G401 (cell line): ENCODE results near the gene FRS3. TPM values are rescaled to one million over a fixed set of nuclear protein-coding genes. Genes with fewer than 3 reads are reported as not detected.
"Not testable (repeated sequence)": the region's sequence is repeated elsewhere in the genome, so short reads cannot be mapped to it uniquely, and the experiment has no call there.

Experiments
- DNase-seq: peaks from one replicate; pipeline ENCODE4 v3.0.0-alpha.2; 2015; ENCODE audit warnings: low spot score
- in situ Hi-C: cut with HindIII; loops from 2 replicates; pipeline ENCODE4 v1.10.0; 2016; ENCODE audit warnings: low sequenced_read_pairs, mixed read lengths
- total RNA-seq: library from RNA; depleted of rRNA; stranded (reverse); fragments of >200 nt; shearing (Covaris generic); gene quantifications from 2 replicates; pipeline ENCODE4 v1.2.3, GENCODE V29; 2014

The FRS3 gene
- total RNA-seq, 1 experiment from 2014 or later = 3.3 TPM

DNA sequence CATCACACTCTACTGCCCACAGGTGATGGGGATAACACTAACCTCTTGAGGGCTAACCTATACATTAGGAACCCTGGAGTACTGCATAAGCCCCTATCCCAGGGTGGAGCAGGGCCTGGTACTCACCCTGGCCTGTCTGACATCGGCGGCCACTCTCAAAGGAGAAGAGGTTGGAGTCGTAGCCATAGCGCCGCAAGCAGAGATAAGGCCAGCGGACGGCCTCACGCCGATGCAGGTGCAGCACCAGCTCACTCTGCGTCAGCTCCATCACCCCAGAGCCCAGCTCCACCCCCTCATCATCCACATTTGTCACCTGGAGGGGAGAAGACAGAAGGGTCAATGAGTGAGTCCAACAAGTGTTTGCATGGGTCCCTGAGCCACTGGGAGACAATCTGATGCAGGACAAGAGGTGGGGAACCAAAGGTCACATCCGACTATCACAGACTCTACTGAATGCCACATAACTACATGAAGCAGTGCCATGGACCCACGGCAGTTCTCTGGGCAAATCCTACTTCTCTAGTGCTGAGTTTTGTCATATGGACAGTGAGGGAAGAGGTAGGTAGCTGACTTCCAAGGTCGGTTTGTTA is 4.3 kb downstream of the FRS3 start:
- in situ Hi-C loops = loop anchor here (25.0 kb wide), 1 partner anchor 262 kb away; no protein-coding TSS in a partner anchor
- DNase-seq = no peak

GRCh38 chr6:41774841-41775240 is 4.9 kb downstream of the FRS3 start:
- in situ Hi-C loops = loop anchor here (25.0 kb wide), 1 partner anchor 262 kb away; no protein-coding TSS in a partner anchor

DNA sequence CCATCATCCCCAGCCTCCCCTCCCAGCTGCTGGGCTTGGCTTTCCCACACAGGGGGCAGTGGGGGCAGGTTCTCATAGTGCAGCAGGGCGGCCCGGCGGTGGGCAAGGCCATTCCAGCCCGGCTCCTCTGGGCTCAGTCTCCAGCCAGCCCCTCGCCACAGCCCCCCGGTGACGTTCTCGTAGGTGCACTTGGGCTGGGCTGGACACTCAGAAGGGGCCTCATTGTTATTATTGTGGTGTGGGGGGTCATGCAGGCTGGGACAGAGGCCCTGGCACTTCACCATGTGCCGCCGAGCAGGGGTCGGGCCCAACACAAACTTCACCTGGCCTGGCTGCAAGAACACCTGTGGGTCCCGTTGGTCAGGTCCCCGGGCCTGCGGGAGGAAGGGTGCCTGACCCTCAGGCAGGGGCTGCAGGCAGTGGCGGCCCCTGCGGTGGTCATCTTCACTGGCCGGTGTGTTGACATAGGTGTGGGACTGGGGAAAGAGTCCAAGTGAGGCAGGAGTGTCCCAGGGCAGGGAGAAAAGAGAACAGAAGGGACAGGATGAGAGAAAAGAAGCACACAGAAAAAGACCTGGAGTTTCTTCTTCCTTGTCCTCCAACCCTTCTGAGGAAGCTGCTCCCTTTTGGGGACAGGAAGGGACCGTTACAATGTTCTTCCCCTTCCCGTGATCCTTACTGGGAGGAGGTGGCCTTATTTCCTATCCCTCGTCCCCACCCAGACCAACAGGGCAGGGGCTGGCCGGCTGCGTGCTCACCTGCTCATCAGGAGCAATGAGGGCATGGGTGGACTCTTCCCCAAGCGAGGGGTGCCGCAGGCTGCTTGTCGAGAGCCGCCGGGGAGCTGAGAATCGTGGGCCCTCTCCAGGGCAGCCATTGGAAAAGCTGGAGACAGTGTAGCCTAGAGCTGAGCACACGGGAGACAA is 8.4 kb downstream of the FRS3 start:
- in situ Hi-C loops = no loop called here
- no peak for DNase-seq

More at GRCh38 chr6:41774841-41775240, 4.9 kb downstream of the FRS3 start:
- DNase-seq = no peak

- DNase-seq = no peak
- in situ Hi-C loops = no loop called here
Measured at GRCh38 chr6:41770381-41771057, 9.2 kb downstream of the FRS3 start.

DNA sequence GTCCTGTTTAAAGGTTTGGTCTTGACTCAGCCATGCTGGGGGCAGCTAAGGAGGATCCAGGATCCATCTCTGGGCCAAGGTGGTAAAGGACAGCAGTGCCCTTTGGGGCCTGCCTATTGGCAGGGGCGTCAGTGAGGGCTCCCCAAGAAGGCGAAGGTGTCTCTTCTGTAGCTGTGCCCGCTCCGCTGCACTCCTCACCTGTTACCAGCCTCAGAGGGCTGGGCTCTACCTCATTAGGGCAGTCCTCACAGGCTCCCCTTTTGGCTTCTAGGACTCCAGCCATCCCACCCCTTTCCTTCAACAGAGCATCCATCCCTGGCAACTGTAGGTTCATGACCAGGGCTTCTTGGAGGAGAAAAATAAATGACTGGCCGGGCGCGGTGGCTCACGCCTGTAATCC is 10.3 kb downstream of the FRS3 start:
- DNase-seq = no peak
- in situ Hi-C loops = no loop called here

DNA sequence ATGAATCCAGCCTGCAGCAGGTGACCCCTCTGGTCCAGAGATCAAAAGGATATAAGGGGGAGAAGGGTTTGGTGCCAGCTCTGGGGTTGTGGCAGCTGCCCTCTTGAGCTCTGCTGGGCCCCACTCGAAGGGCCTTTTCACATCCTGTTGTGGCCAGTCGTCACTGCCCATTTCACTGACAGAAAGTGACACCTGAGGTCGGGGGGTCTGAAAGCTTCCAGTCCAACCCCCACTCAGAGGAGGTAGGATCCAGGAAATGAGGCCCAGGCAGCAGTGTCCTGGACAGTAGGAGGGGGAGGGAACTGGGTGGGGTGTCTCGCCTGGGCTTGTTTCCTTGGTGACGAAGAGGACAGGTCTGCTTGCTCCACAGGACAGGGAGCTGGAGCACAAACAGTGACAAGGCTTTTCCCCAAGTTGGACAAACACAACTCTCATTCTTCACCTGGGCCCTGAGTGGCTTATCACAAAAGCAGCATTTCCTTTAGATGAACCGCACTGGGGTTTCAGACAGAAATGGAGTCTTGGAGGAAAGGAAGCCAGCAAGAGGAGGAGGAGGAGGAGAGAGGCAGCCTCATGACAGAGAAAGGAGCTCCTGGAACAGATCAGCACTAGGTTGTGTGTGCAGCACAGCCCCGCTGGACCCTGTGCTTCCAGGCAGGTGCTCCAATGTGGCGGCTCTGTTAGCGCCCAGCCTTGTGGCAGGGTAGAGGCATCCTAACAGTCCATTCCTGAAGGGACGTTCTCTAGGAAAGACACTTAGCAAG is 11.0 kb downstream of the FRS3 start:
- no peak for DNase-seq
- in situ Hi-C loops = no loop called here

DNA sequence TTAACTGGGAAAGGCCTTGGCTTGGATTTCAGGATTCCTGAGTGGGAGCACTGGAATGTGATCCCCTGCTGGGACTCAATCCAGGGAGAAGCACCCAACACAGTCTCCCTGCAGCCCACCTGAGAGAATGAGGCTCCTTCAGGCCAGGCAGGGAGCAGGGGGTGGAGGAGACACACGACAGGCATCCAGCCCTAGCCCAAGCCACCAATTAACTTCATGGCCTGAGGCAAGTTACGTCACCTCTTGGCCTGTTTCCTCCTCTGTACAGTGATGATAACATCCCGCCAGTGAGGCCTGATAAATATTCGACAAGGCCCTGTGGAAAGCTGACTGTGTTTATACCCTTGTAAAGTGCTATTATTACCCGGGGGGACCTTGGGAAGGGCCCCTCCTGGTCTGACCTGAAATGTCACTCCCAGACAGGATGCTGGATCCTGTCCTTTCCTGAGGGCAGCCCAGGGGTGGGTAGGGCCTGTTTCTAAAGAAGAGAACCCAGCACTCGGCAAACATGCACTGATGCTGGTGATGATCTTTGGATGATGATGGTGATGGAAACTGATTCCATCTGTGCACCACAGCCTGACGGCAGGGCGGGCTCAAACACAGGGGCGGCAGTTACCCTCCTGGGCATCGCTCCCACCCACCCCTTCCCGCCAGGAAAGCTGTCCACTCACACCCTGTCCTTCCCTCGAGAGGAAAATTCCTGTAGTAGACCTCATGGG is 12.4 kb downstream of the FRS3 start:
- DNase-seq = no peak
- in situ Hi-C loops = no loop called here

DNA sequence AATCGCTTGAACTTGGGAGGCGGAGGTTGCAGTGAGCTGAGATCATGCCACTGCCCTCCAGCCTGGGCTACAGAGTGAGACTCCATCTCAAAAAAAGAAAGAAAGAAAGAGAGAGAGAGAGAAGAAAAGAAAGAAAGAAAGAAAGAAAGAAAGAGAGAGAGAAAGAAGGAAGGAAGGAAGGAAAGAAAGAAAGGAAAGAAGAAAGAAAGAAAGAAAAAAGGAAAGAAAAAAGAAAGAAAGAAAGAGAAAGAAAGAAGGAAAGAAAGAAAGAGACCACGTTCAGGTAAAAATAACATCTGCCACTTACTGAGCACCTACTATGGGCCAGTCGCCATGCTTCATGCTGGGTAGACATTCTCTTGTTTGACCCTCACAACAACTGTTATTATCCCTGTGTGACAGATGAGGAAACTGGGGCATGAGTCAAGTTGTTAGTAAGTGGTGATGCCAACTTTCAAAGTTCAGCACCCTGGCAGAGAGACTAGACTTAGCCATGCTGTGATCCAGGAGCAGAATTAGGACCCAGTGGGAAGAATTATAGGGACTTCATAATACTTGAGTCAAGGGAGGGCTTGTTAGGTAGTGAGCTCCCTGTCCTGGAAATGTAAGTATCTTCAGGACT is 13.5 kb downstream of the FRS3 start:
- DNase-seq, in situ Hi-C loops: not testable (repeated sequence)

- in situ Hi-C loops = no loop called here
- no peak for DNase-seq
Measured at GRCh38 chr6:41763470-41763869, 16.2 kb downstream of the FRS3 start.

- in situ Hi-C loops = no loop called here
- DNase-seq = no peak
Measured at GRCh38 chr6:41759905-41760579, 19.7 kb downstream of the FRS3 start.

GRCh38 chr6:41759106-41759904 is 20.4 kb downstream of the FRS3 start:
- no peak for DNase-seq
- in situ Hi-C loops = no loop called here

GRCh38 chr6:41758641-41759035 is 21.1 kb downstream of the FRS3 start:
- no peak for DNase-seq
- in situ Hi-C loops = no loop called here

DNA sequence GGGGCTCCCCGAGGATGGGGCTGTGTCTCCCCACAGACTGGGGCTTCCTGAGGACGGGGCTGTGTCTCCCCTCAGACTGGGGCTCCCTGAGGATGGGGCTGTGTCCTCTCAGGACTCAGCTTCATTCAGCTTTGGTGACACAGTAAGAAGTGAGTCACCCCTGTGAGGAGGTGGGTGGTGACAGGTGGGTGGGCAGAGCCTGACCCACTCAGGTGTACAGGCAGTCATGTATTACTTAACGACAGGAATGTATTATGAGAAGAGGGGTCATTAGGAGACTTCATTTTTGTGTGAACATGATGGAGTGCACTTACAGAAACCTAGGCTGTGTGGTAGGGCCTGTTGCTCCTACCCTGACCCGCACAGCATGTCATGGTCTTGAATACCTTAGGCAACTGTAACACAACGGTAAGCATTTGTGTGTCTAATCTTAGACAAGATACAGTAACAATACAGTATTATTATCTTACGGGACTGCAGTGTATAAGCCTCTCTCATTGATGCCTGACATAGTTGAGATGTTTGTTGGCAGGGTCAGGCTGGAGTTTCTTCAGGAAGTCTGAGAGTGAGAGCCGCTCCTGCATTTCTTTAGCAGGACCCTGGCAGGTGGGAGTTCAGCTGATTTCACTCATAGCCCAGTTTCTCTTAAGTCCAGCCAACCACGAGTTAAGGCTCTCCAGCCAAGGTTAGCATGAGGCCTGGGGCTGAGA is 21.6 kb downstream of the FRS3 start:
- in situ Hi-C loops = no loop called here
- no peak for DNase-seq

DNA sequence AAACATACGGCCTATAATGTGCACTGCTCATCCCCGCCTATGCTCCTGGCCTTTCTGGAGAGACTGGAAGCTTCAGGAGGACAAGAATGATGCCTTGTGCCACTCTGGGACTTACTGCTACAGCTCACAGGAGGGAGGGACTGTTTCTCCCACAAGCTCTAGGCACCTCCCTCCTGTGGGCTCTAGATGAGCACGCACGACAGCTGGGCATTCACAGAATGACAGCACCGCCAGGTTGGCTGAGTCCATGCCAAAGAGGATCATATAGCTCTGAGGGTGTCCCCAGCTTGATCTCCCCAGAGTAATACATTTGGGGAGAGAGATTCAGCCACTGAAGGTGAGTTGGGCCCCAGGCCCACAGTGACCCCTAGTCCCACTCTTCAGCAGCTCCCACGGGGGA is 22.4 kb downstream of the FRS3 start:
- in situ Hi-C loops = no loop called here
- DNase-seq = no peak

- in situ Hi-C loops = no loop called here
Measured at GRCh38 chr6:41756354-41756753, 23.3 kb downstream of the FRS3 start.

GRCh38 chr6:41755895-41756294 is 23.8 kb downstream of the FRS3 start:
- in situ Hi-C loops = no loop called here

More at GRCh38 chr6:41756354-41756753, 23.3 kb downstream of the FRS3 start:
- DNase-seq = no peak

More at GRCh38 chr6:41755895-41756294, 23.8 kb downstream of the FRS3 start:
- no peak for DNase-seq
